ENCODE results near the gene UPF3B.
A peak's percentile ranks its signal among the peaks of the same experiment; 100 is the strongest.
"Not testable (repeated sequence)": the region's sequence is repeated elsewhere in the genome, so short reads cannot be mapped to it uniquely, and the experiment has no call there.

UPF3B gene

DNA sequence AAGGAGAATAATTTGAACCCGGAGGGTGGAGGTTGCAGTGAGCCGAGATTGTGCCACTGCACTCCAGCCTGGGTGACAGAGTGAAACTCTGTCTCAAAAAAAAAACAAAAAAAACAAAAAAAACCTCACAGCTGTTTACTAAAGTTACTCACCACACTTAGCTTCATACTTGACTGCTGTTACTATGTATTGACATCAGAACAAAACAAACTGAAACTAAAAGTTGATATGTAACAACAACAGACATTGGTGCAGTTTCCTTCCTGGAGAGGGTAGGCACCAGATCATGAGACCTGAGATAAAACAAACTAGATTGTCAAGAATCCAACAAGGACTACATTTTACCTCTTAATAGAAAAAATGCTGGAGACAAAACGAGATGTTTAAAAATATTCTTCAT, 31.1 kb downstream of the UPF3B start:
- not testable (repeated sequence) for DNase-seq

DNA sequence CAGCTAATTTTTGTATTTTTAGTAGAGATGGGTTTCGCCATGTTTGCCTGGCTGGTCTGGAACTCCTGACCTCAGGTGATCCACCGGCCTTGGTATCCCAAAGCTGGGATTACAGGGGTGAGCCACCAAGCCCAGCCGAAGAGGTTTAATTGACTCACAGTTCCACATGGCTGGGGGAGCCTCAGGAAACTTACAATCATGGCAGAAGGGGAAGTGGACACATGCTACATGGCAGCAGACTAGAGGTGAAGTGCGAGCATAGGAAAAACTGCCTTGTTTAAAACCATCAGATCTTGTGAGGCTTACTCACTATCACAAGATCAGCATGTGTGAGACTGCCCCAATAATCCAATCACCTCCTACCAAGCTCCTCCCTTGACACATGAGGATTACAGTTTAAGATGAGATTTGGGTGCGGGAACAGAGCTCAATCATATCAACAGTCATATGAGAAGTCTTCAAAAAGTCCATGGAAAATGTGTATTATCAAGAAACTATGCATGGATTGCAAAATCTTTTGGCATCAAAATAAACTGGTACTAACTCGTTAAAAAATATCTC, 35.6 kb downstream of the UPF3B start:
- no peak for DNase-seq

DNA sequence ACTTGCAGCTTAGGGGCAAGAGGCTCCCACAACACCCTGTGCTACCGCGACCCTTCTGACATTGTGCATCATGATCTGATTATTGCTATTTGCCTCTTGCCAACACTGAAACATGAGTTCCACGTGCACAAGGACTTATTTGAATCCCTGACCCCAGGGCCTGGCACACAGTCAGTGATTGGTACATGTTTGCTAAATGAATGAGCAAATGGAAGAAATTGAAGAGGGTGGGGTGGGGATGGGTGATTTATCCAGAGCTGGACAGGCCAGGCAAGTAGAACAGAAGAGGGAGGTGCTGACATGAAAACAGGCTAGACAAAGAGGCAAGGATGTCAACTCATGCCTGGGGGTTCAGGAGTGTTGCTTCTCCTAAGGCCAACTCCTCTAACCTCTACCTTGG, 36.5 kb downstream of the UPF3B start:
- no peak for DNase-seq

DNA sequence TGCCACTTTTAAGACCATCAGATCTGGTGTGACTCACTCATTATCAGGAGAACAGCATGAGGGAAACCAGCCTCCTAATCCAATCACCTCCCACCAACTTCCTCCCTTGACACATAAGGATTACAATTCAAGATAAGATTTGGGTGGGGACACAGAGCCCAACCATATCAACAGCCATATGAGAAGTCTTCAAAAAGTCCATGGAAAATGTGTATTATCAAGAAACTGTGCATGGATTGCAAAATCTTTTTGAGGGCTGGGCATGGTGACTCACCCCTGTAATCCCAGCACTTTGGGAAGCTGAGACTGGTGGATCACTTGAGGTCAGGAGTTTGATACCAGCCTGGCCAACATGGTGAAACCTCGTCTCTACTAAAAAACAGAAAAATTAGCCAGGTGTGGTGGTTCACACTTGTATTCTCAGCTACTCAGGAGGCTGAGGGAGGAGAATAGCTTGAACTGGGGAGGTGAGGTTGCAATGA, 43.5 kb downstream of the UPF3B start:
- DNase-seq = no peak

DNA sequence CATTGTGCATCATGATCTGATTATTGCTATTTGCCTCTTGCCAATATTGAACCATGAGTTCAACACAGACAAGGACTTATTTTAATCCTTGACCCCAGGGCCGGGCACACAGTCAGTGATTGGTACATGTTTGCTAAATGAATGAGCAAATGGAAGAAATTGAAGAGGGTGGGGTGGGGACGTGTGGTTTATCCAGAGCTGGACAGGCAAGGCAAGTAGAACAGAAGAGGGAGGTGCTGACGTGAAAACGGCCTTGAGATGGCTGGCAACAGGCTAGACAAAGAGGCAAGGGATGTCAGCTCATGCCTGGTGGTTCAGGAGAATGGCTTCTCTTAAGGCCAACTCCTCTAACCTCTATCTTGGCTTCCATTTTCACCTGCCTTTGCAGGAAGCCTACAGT, 44.3 kb downstream of the UPF3B start:
- DNase-seq = not testable (repeated sequence)

DNA sequence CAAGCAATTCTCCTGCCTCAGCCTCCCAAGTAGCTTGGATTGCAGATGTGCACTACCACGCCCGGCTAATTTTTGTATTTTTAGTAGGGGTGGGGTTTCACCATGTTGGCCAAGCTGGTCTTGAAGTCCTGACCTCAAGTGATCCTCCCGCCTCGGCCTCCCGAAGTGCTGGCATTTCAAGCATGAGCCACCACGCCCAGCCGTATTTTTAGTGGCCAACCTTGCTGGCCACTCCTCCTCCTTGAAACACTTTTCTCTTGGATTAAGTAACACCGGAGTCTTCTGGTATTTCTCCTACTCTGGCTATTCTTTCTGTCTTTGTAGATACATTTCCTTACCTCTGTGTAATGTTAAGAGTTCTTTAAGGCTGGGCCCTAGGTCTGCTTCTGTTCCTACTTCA, 50.2 kb downstream of the UPF3B start:
- DNase-seq = no peak

DNA sequence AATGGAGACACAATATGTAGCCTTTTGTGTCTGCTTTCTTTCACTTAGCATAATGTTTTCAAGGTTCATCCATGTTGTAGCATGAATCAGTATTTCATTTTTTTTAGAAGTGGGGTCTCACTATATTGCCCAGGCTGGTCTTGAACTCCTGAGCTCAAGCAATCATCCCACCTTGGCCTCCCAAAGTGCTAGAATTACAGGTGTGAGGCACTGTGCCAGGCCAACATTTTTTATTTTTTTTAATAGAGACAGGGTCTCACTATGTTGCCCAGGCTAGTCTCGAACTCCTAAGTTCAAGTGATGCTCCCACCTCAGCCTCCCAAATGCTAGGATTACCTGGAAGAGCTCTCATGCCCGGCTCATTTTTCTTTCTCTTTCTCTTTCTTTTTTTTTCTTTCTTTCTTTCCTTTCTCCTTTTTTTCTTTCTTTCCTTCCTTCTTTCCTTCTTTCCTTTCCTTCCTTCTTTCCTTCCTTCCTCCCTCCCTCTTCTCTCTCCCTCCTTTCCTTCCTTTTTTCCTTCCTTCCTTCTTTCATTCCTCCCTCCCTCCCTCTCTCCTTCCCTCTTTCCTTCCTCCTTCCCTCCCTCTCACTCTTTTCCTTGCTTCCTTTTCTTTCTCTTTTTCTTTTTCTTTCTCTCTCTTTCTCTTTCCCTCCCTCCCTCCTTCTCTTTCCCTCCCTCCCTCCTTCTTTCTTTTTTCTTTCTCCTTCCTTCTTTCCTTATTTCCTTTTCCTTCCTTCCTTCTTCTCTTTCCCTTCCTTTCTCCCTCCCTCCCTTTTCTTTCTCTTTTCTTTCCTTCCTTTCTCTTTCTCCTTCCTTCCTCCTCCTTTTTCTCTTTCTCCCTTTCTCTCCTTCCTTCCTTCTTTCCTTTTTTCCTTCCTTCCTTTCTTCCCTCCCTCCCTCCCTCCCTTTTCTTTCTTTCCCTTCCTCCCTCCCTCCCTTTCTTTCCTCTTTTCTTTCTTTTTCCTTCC, 51.2 kb downstream of the UPF3B start:
- DNase-seq = no peak

DNA sequence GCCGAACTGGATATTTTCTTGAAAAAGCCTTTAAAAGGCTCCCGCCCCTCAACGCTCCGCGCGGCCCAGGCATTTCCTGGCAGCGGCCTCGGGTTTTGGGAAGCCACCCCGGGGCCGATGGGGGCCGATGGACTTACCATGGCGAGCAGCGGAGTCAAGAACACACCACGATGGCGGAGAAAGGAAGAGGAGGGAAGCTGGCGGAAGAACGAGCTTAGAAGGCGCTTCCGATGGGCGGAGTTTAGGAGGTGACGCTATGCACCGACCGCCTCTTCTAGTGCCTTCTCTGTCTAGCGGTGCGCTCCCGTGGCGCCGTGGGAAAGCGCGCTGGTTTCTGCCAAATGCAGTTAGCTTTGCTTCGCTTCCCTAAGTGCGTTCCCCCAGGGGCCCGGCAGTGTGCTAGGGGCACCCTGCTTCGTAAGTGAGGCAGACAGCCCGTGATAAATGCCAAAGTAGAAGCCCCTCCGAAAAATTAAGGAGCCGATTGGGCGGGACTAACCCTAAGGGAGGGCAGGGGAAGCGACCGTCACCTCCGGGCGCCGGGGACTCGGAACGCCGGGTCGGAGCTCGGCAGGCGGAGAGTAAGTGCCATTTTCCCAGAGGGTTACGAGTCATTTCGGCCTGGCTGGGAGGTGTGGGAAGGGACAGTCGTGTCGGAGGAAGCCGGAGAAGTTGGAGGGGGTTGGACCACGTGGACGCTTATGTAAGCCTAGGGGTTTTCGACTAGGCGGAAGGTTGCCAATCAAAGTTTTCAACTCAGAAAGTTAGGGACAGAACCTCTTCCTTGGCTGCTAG, 61.1 kb downstream of the UPF3B start, which contains the start of gene RPL39:
Gene RPL39, minus strand, starts transcription at position 194 of the 795 bp plus-strand sequence. Its CDS starts 54 bp downstream, at position 140.
- DNase-seq = peak; percentile 82 to 85

DNA sequence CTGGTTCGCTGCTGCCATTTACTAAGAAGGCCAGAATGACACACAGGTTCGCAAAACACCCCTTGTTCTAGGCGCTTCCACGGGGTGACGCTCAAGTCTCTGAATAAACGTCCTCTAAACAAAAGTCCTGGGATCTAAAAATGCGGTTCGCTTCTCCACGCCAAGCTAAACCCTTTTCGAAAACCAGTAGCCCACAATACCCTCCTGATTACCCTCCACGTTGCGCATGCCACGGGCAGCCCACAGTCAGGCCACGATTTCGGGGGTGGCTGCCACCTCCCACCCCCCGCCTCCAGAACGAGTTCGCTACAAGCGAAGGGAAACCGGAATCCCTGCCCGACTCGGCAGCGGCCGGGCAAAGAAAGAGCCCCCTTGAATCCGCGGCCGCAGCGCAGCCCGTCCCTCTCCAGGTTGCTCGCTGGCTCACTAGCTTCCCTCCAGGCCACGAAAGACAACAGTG, 61.8 kb downstream of the UPF3B start:
- no peak for DNase-seq

DNA sequence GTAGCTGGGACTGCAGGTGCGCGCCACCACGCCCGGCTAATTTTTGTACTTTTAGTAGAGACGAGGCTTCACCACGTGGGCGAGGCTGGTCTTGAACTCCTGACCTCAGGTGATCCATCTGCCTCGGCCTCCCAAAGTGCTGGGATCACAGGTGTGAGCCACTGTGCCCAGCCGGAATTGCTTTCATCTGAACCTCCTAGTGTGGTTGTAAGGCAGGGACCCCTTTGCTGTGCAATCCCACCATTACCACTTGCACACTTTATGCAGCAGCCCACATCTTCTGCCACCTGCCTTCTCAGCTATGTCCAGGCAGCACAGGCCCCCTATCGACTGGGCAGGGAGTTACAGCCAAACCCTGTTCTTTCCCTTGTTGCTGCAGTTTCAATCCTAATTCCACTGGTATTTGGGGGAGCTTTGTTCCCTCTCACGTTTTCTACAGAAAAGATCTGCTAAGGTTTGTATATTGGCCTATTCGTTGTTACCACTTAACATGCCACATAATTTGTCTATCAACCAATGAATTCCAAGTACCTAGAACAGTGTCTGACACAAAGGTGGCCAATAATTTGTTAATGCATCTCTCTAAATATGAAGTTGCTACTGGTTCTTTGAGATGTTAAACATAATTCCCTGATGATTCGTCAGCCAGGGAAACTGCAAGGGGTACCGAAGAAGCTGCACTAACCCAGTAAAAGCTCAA, 67.9 kb downstream of the UPF3B start:
- peak; percentile 68 to 75 for DNase-seq

All from activated T-cell treated with anti-CD3 and anti-CD28 coated beads, Interleukin-2, amount 50 U/mL, for 48 hours (primary cell).